ENCODE results near the gene SLC29A3. TPM values are rescaled to one million over a fixed set of nuclear protein-coding genes. Genes with fewer than 3 reads are reported as not detected.

The SLC29A3 gene
- total RNA-seq, 1 donor, result 10.8 TPM

DNA sequence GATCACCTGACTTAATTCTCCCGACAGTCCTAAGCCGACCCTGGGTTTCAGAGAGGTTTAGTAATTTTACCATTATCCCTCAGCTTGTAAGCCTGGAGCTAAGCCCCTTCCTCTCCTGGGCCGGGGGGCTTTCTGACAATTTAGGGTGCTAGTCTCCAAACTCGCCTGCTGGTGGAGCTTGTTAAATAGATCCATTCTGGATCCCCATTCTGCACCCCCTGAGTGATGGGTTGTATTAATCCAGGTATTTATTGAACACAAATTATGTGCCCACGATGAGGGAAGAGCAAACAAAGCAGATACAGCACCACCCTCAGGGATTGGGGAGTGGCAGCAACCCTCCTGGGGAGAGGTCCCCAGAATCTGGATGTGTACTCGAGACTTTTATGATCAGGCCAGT, 1.3 kb upstream of the SLC29A3 start:
- DNase-seq (ENCODE audit: low read depth in 2 of 3, low spot score in 2 of 3), result no peak

DNA sequence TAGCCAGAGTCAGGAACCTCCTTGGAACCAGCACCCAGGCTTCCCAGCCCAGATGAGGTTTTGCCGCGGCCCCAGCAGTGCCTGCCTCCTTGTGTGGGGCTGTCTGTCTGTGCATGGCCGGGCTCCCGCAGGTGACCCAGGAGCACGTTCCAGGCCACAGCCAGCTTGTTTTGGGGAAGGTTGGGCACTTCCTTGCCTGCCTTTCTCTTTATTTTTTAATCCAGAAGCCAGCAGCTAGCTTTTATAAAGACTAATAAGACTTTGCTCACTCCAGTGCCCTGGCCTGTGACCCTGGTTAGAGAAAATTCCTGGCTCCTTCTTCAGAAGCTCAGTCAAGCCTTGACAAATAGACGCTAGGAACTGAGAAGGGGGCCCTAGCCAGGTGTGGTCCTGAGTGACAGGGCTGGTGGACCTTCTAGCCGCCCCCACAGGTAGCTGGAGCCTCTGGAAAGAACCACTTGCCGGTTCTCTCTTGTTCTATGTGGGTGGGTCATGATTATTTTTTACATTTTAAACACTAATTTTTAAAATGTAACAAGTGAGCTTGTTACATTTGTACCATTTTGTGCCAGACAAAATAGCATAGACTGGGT, 837 bp downstream of the SLC29A3 start:
- DNase-seq (ENCODE audit: low read depth in 2 of 3, low spot score in 2 of 3), result no peak

DNA sequence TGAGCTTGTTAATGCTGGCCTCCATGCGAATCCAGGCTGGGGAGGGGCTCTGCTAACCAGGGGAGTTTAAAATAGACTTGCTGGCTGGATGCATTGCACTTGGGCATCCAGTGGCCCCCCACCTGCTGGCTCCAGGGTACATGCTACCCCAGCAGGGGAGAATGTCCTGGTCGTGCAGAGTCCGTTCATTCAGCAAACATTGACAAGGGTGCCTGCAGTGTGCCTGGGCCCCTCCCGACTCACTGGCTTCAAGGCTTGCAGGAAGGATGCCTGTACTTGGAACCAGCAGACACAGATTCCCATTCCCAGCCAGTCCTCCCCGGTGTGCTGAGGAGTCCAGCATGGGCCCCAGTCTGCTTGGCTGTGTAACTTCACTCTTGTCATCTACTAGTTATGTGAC, 1.5 kb downstream of the SLC29A3 start:
- no peak for DNase-seq (ENCODE audit: low read depth in 2 of 3, low spot score in 2 of 3)

DNA sequence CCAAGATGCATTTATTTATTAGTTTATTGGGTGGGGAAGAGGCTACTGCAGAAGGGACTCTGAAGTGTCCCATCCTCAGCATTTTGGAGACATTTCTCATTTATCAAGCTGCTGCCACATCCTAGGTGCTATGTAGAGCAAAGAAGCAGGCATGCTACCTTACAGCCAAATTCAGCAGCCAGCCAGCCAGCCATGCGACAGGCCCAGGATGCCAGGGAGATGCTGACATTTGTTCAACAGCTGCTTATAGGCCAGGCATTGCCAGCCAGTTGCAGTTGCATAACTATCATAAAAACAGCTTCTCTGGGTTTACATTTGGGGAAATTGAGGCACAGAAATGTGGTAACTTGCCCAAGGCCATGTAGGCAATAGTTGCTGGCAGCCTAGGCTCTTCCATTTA, 2.3 kb downstream of the SLC29A3 start:
- DNase-seq (ENCODE audit: low read depth in 2 of 3, low spot score in 2 of 3), result no peak

DNA sequence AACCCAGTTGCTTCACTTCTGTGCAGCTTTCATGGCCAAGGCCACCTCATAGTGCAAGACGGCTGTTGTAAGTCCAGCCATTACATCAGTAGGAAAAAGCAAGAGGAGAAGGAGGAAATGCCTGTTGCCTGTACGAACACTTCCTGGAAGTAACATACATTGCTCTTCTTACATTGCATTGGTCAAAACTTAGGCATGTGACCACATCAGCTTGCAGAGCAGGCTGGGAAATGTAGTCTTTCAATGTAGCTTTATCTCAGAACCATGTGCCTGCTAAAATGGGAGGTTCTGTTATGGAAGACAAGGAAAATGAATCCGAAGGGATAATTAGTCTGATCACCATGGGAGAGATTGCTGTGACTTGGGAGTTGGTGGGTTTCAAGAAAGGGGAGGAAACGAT, 4.3 kb downstream of the SLC29A3 start:
- no peak for DNase-seq (ENCODE audit: low read depth in 2 of 3, low spot score in 2 of 3)

DNA sequence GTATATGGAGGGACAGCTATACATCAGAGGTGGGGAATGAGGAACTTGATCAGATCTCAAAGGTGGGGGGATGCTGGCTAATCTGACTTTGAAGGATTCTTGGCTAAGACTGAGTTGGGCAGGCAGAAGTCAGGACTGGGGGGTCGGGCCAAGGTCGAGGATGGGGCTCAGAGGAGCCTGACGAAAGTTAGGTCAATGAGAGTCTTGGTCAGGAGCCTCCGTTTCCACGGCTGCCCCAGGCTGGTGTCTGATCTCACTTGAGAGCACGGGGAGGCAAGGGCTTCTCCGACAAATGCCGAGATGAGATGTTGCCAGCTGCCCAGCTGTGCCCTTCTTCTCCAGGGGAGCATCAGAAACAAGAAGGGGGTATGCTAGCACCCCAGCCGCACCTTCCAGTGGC, 5.7 kb downstream of the SLC29A3 start:
- no peak for DNase-seq (ENCODE audit: low read depth in 2 of 3, low spot score in 2 of 3)

DNA sequence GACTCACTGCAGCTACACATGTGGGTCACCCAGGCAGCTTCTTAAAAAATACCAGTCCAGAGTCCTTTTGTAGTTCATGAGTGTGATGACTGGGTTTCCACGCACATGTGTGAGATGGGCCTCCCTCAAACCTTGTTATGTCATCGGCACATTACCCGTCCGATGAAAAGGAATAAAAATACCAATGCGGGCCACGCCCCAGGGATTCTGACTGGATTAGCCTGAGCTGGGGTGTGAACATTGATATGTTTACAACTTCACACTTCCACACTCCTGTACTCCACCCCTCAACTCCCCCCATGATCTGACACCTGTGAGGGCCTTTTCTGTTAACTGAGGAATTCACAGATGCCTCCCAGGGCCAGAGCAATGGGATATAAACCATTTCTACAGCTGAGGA, 6.2 kb downstream of the SLC29A3 start:
- DNase-seq (ENCODE audit: low read depth in 2 of 3, low spot score in 2 of 3), result no peak

DNA sequence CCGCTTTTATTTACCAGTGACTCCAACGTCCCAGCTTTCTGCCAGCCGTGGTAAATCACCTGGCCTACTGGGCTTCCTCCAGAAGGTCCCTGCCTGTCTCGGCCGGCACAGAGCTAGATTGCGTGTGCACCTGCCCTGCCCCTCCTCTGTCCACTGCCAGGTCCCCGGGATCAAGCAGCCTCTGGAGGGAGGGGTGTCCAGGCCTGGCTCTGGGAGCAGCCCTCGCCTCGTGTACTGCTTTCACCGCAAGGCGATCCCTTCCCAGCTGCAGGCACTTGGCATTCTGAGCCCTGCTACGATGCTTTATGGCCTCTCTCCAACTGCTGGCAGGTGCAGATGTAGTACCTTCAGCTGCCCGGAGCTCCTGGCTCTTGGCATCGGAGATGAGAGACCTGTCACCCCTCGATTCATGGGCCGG, 7.4 kb downstream of the SLC29A3 start:
- no peak for DNase-seq (ENCODE audit: low read depth in 2 of 3, low spot score in 2 of 3)

DNA sequence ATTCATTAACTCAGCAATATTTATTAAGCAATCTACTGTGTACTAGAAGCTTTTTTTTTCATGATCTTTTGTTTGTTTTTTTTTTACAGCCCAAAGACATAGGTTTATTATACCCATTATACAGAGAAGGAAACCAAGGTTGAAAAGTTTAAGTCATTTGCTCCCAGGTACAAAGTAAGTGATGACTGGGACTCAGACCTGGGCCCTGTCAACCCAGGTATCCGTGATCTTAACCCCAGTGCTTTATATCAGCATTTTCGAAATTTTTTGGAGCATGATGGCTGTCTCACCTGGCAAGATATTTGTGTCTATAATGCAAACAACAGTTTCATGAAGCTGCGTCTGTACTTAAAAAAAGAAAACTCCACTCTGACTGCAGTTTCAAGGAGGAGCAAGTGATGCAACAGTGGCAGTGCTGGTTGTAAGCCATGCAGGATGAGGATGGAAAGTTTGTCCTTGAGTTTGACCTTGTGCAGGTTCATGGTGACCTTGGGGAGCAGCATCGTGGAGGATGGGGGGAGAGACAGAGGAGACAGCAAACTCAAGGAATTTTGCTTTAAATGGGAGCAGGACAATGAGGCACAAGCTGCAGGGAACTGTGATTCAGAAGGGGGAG, 11.8 kb downstream of the SLC29A3 start:
- no peak for DNase-seq (ENCODE audit: low read depth in 2 of 3, low spot score in 2 of 3)

DNA sequence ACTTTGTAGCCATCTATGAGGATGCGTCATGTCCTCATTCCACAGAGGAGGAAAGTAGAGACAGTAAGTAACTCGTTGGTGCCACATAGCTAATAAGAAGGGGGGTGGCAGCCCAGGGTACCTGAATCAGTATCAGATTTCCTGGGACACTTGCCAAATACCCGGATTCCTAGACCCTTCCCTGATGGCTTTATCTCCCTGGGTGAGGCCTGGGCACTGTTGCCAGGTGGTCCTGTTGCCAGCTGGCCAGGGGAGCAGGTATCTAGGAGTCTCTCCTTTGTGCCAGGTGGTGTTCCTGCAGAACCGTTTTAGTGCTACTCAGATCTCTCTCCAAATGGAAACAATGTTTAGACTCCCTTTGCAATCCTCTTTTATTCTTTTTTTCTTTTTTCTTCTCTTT, 12.7 kb downstream of the SLC29A3 start:
- DNase-seq (ENCODE audit: low read depth in 2 of 3, low spot score in 2 of 3), result no peak

DNA sequence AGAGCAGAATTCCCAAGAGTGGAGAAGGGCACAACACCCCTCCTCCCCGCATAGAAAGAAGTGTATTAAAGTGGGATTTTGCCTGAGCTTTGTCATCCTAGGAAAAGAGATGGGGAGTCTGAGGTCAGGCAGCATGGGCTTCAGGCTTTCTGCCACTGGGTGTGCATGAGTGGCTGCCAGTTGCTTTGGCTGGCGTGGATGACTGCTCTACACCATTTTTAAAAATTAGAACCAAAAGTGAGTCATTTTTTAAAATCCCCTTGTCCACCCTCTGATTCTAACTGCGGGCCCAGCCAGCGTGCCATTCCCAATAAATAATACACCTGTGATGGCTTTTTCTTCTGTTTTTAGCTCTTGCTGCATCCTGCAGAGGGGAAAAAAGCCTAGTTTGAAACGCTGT, 13.4 kb downstream of the SLC29A3 start:
- no peak for DNase-seq (ENCODE audit: low read depth in 2 of 3, low spot score in 2 of 3)

DNA sequence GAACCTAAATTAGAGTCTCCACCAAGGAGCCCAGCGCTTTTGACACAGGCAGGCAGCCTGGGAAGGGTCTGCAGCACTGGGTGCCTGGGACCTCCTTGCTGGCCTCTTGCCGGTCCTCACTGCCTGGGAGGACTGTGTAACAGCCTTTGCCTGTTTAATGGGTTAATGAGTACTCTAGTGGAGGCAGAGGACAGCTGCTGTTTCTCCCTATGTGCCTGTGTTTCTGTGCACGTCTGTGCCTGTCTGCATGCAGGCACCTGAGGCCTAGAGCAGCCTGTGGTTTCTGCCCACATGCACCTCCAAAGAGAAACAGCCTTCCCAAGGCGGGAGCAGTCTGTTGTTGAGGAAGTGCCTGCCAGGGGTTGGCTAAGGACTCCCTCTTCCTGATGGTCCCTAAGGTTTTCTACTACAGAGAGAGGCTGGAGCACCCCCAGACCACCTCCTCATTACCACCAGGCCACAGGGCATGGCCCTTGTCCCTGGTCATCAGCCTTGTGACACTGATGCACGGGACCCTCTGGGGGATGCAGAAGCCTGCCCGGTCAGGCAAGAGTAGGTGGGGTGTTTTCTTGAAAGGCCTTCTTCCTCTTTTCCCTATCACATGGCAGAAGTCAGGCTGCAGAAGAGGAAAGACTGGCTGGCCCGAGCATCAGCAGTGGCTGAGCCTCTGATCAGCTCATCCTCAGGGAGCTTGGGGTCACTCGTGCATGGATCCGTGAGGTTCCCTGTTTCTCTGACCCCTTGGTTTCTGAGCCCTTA, 14.2 kb downstream of the SLC29A3 start:
- DNase-seq (ENCODE audit: low read depth in 2 of 3, low spot score in 2 of 3), result peak in 1 of 3 donors; percentile 14

DNA sequence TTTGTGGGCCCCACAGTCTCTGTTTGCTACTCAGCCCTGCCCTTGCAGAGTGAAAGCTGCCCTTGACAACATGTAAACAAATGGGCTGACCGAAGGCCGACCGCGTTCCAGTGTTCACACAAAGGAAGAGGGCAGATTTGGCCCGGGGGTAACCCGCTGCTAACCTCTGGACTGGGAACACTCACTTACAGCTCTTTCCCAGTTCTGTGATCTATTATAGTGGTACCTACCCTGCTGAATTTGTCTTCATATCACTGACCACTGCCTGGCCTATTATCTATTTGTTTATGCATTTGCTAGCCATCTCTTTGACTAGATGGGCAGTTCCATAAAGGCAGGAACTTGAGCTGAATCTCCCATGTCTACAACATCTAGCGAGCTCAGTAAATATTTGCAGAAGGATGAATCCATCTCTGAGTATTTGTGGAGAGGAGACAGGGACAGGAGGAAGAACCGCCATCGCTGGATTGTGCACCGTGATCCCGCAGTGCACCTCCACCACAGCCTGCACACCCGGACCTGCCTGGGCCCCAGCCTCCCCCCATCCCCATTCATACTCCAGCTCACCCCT, 15.2 kb downstream of the SLC29A3 start:
- no peak for DNase-seq (ENCODE audit: low read depth in 2 of 3, low spot score in 2 of 3)

DNA sequence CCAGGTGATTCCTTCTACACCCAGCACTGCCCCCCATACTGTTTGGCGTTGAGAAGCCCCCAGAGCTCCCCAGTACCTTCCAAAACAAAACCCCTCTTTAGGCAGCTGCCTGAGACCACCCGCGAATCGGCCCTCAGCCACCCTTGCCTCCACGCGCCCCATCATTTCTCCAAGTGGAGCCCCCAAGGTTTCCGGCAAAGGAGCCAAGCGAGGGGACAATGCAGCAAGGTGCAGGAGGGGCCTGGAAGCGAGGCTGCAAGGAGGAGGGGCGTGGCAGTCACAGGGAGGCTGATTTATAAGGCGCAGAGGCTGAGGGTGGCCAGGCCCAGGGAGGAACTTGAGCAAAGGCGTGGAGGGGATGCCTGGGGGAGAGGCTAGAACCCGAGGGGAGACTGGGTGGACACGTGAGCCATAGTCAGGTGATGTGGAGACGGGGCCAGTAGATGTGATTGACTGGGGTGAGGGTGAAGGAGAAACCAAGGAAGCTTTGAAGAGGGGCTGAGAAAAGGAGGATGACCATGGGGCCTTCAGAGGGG, 16.2 kb downstream of the SLC29A3 start:
- no peak for DNase-seq (ENCODE audit: low read depth in 2 of 3, low spot score in 2 of 3)

DNA sequence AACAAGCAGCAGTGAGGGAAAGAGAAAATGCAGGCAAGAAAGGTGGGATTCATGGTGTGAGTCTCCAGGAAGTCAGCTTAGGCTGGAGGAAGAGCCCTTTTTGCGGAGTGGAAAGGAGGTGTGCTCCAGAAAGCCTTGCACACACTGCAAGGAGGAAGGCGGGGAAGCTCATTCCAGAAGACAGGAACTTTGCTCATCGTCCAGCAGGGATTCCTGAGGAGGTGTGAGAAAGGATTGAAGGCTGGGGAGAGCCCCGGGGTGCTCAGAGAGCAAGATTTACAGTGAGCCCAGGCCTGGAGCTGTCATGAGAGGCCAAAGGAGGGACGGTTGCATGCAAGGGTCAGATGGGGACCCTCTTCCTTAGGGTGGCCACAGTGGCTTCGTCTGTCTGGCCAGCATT, 17.6 kb downstream of the SLC29A3 start:
- no peak for DNase-seq (ENCODE audit: low read depth in 2 of 3, low spot score in 2 of 3)

DNA sequence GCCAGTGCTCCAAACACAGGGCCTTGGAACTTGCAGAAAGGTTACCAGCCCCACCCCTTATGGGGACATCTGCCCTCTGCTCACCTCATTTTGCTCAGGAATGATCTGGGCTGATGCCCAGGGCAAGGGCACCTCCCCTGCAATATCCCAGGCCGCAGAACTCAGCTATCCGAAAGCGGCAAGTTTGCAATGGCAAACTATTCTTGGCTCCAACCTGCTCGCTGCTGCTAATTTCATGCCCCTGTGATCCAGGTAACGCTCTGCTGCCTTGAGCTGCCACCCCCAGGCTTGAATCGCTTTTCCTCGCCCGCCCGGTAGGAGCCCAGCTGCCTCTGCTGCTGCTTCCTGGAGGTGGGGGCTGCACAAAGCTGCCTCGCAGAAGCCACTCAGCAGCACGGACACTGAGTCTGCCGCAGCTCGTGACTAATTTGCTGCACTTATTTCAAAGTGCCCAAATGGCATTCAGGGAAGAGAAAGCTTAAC, 18.2 kb downstream of the SLC29A3 start:
- DNase-seq (ENCODE audit: low read depth in 2 of 3, low spot score in 2 of 3), result no peak

DNA sequence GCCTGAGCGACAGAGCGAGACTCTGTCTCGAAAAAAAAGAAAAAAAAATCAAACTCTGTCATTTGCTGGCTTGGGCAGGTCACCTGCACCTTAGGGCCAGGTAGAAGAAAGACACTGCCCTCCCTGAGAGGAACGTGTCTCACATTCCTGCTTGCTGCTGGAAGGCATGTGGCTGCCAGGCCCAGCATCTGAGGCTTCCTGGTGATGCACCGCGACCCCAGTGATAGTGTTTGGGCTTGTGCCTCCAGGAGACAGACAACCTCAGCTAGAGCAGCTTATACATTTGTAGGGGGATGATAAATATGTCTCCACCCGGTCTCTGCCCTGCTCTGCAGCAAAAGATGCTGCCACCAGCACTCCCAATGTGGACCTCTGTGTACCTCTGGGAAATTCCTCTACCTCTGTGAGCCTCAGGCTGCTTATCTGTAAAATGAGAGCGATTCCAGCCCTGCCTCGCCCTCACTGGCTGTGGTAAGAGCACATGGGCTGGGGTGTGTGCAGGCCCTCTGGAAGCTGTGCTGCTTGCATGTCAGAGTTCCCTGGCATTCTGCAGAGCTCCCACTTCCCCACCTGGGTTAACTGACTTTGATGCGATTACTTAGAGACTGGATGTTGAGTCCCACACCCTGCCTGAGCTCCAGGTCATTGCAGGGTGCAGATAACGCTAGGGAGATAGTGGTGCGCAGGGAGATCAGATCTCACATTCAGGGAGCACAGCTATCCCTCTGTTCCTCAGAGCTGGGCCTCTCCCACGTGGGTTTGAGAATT, 19.9 kb downstream of the SLC29A3 start:
- DNase-seq (ENCODE audit: low read depth in 2 of 3, low spot score in 2 of 3), result no peak

DNA sequence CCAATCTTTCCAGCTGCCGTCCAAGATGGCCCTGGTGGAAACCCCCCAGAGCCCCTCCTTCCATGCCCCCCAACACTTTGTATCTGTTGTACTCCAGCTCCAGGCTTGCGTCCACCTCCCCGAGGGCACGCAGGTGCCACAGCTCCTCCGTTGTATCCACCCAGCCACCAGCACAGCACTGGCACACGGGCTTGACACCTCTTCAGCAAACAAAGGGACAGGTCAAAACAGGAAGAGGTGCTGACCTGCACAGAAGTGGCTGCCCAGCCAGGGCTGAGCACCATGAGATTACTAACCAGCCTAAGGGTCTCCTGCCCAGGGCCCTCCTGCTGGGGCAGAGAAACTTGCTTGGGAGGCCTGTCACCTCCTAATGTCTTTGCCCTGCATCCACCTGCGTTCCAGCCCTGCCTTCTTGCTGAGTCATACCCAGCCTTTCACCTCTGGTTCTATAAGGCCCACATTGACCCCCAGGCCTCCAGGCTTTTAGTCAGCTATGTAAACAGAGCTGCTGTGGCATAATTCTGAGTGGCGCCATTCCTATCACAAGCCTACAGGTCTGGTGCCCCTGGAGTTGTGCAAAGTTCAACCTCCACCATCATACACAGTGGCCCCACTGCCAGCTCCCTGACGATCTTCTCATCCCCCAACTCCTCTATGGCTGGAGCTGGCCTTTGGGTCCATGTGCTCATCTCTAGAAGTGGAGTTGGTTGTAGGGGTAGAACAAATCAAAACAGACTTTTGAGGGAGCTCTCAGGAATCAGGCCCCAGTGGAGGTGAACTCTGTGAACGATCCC, 20.9 kb downstream of the SLC29A3 start:
- DNase-seq (ENCODE audit: low read depth in 2 of 3, low spot score in 2 of 3), result no peak

DNA sequence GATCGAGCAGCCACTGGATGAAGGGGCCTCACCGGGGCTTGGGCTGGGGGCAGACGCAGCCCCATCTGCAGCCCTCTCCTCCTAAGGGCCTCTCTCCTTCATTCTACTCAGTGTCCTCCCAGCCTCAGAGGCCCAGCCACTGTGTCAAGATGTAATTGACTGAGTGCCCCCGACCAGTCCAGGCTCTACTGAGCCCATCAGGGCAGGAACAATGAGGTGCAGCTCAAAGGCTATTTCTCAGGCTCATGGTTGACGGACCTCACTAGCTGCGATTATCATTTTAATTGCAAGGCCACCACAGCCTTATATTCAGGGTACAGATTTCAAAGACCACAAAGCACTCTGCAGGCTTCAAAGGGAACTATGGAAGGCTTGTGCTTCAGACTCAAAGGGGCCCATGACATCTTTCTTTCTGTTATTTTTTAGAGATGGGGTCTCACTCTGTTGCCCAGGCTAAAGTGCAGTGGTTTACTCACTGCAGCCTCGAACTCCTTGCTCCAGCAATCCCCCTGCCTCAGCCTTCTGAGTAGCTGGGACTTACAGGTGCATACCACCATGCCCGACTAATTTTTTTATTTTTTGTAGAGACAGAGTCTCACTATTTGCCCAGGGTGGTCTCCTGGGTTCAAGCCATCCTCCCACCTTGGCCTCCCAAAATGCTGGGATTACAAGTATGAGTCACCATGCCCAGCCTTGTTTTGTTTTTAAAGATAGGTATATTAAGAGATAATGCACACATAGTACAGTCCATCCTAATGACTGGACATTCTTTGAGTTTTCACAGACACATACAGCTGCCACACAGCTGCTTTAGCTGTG, 23.7 kb downstream of the SLC29A3 start:
- no peak for DNase-seq (ENCODE audit: low read depth in 2 of 3, low spot score in 2 of 3)
